ENCODE results near the gene NOVA2.

DNA sequence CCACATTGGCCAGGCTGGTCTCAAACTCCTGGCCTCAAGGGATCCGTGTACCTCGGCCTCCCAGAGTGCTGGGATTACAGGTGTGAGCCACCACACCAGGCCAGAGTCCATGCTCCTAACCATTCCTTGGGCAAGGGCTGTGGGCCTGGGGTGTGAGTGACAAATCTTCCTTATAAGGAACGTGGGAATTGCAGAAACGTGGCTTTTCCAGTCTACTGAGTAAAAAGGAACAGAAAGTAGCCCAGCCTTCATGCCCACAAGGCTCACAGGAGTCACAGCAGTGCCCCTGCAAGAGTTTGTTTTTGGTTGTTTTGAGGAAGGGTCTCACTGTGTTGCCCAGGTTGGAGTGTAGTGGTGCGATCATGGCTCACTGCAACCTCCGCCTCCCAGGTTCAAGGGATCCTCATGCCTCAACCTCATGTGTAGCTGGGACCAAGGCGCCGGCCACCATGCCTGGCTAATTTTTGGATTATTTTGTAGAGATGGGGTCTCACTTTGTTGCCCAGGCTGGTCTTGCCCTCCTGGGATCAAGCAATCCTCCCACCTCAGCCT, 76.3 kb downstream of the NOVA2 start:
- no peak for TF ChIP-seq CTCF (IDR thresholded peaks at IDR 0.05; ENCODE audit: extremely low read depth in 1 of 2, insufficient read depth in 1 of 2, low read depth in 1 of 2, low read length in 2 of 2)
- TF ChIP-seq, protein P1, sequence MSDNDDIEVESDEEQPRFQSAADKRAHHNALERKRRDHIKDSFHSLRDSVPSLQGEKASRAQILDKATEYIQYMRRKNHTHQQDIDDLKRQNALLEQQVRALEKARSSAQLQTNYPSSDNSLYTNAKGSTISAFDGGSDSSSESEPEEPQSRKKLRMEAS (IDR thresholded peaks at IDR 0.05; ENCODE audit: insufficient read depth, insufficient read length) = no peak
- no peak for TF ChIP-seq POLR2AphosphoS5 (IDR thresholded peaks at IDR 0.05; ENCODE audit: insufficient read depth, low read depth, low read length)
- TF ChIP-seq JUN (IDR thresholded peaks at IDR 0.05; ENCODE audit: borderline replicate concordance, insufficient read depth, insufficient read length, low read depth) = no peak
- no peak for TF ChIP-seq POLR2A (IDR thresholded peaks at IDR 0.05; ENCODE audit: low read depth, low read length)
- TF ChIP-seq EZH2 (IDR thresholded peaks at IDR 0.05; ENCODE audit: borderline replicate concordance, low read depth, low read length, severe bottlenecking) = no peak
- TF ChIP-seq FOS (IDR thresholded peaks at IDR 0.05; ENCODE audit: borderline replicate concordance, insufficient read depth, low read length) = no peak
